ENCODE measurements around the gene PRSS33.

Gene PRSS33

GRCh38 chr16:2787406-2787805 is at the start of gene PRSS33:
TSS of gene PRSS33 (minus strand) at chr16:2787560. CDS start at chr16:2786547, 1,013 bp downstream.
- Histone ChIP-seq H3K9me3 (ENCODE audit: control insufficient read depth in 1 of 2, low read length in 2 of 2) (no peaks in the 10 kb centered on the region), H3K27ac (ENCODE audit: low read length) (no peak within 1 kb of the TSS), H3K4me3 (ENCODE audit: low read depth in 1 of 2, low read length in 2 of 2) (no peak within 1 kb of the TSS), H3K4me1 (ENCODE audit: control insufficient read depth in 1 of 2, insufficient read depth in 2 of 2, low read length in 2 of 2) (peaks cover 0 to 8% of the 10 kb centered on the region in 2 donors), H3K27me3 (ENCODE audit: low read depth, low read length) (peaks cover 23% of the 10 kb centered on the region), H3K36me3 (ENCODE audit: control insufficient read depth in 1 of 2, insufficient read depth in 2 of 2, low read length in 2 of 2) (no peaks in the 10 kb centered on the region)

GRCh38 chr16:2836646-2837508 is 49.5 kb upstream of the PRSS33 start:
- no peak overlapping the region for H3K27ac ChIP-seq (ENCODE audit: low read length)
- no peak overlapping the region for H3K4me3 ChIP-seq (ENCODE audit: low read depth in 1 of 2, low read length in 2 of 2)
- no peaks in the 10 kb centered on the region for H3K27me3 ChIP-seq (ENCODE audit: low read depth, low read length)
- H3K4me1 ChIP-seq (ENCODE audit: control insufficient read depth in 1 of 2, insufficient read depth in 2 of 2, low read length in 2 of 2), result no peaks in the 10 kb centered on the region
- H3K36me3 ChIP-seq (ENCODE audit: control insufficient read depth in 1 of 2, insufficient read depth in 2 of 2, low read length in 2 of 2), result no peaks in the 10 kb centered on the region
- no peaks in the 10 kb centered on the region for H3K9me3 ChIP-seq (ENCODE audit: control insufficient read depth in 1 of 2, low read length in 2 of 2)

GRCh38 chr16:2835638-2836493 is 48.5 kb upstream of the PRSS33 start:
- Histone ChIP-seq H3K27me3 (ENCODE audit: low read depth, low read length) (no peaks in the 10 kb centered on the region), H3K9me3 (ENCODE audit: control insufficient read depth in 1 of 2, low read length in 2 of 2) (no peaks in the 10 kb centered on the region), H3K4me3 (ENCODE audit: low read depth in 1 of 2, low read length in 2 of 2) (no peak overlapping the region), H3K36me3 (ENCODE audit: control insufficient read depth in 1 of 2, insufficient read depth in 2 of 2, low read length in 2 of 2) (no peaks in the 10 kb centered on the region), H3K27ac (ENCODE audit: low read length) (peak overlapping the region; percentile 36), H3K4me1 (ENCODE audit: control insufficient read depth in 1 of 2, insufficient read depth in 2 of 2, low read length in 2 of 2) (no peaks in the 10 kb centered on the region)

- no peaks in the 10 kb centered on the region for H3K36me3 ChIP-seq (ENCODE audit: control insufficient read depth in 1 of 2, insufficient read depth in 2 of 2, low read length in 2 of 2)
- H3K4me3 ChIP-seq (ENCODE audit: low read depth in 1 of 2, low read length in 2 of 2), result no peak overlapping the region
- no peaks in the 10 kb centered on the region for H3K9me3 ChIP-seq (ENCODE audit: control insufficient read depth in 1 of 2, low read length in 2 of 2)
- no peak overlapping the region for H3K27ac ChIP-seq (ENCODE audit: low read length)
- no peaks in the 10 kb centered on the region for H3K4me1 ChIP-seq (ENCODE audit: control insufficient read depth in 1 of 2, insufficient read depth in 2 of 2, low read length in 2 of 2)
- H3K27me3 ChIP-seq (ENCODE audit: low read depth, low read length), result no peaks in the 10 kb centered on the region
Measured at GRCh38 chr16:2834968-2835367, 47.6 kb upstream of the PRSS33 start.

- H3K27ac ChIP-seq (ENCODE audit: low read length), result no peak overlapping the region
- H3K9me3 ChIP-seq (ENCODE audit: control insufficient read depth in 1 of 2, low read length in 2 of 2), result no peaks in the 10 kb centered on the region
- H3K36me3 ChIP-seq (ENCODE audit: control insufficient read depth in 1 of 2, insufficient read depth in 2 of 2, low read length in 2 of 2), result no peaks in the 10 kb centered on the region
- no peaks in the 10 kb centered on the region for H3K4me1 ChIP-seq (ENCODE audit: control insufficient read depth in 1 of 2, insufficient read depth in 2 of 2, low read length in 2 of 2)
- no peaks in the 10 kb centered on the region for H3K27me3 ChIP-seq (ENCODE audit: low read depth, low read length)
- H3K4me3 ChIP-seq (ENCODE audit: low read depth in 1 of 2, low read length in 2 of 2), result no peak overlapping the region
Measured at GRCh38 chr16:2833776-2834175, 46.4 kb upstream of the PRSS33 start.

- H3K9me3 ChIP-seq (ENCODE audit: control insufficient read depth in 1 of 2, low read length in 2 of 2), result no peaks in the 10 kb centered on the region
- H3K36me3 ChIP-seq (ENCODE audit: control insufficient read depth in 1 of 2, insufficient read depth in 2 of 2, low read length in 2 of 2), result no peaks in the 10 kb centered on the region
- H3K27me3 ChIP-seq (ENCODE audit: low read depth, low read length), result no peaks in the 10 kb centered on the region
- no peak overlapping the region for H3K4me3 ChIP-seq (ENCODE audit: low read depth in 1 of 2, low read length in 2 of 2)
- H3K27ac ChIP-seq (ENCODE audit: low read length), result no peak overlapping the region
- no peaks in the 10 kb centered on the region for H3K4me1 ChIP-seq (ENCODE audit: control insufficient read depth in 1 of 2, insufficient read depth in 2 of 2, low read length in 2 of 2)
Measured at GRCh38 chr16:2831203-2831602, 43.8 kb upstream of the PRSS33 start.

GRCh38 chr16:2830355-2830695 is 43.0 kb upstream of the PRSS33 start:
- H3K27ac ChIP-seq (ENCODE audit: low read length), result no peak overlapping the region
- H3K36me3 ChIP-seq (ENCODE audit: control insufficient read depth in 1 of 2, insufficient read depth in 2 of 2, low read length in 2 of 2), result no peaks in the 10 kb centered on the region
- no peaks in the 10 kb centered on the region for H3K4me1 ChIP-seq (ENCODE audit: control insufficient read depth in 1 of 2, insufficient read depth in 2 of 2, low read length in 2 of 2)
- H3K9me3 ChIP-seq (ENCODE audit: control insufficient read depth in 1 of 2, low read length in 2 of 2), result no peaks in the 10 kb centered on the region
- no peaks in the 10 kb centered on the region for H3K27me3 ChIP-seq (ENCODE audit: low read depth, low read length)
- no peak overlapping the region for H3K4me3 ChIP-seq (ENCODE audit: low read depth in 1 of 2, low read length in 2 of 2)

- Histone ChIP-seq H3K4me3 (ENCODE audit: low read depth in 1 of 2, low read length in 2 of 2) (no peak within 1 kb of the TSS), H3K36me3 (ENCODE audit: control insufficient read depth in 1 of 2, insufficient read depth in 2 of 2, low read length in 2 of 2) (no peaks in the 10 kb centered on the region), H3K9me3 (ENCODE audit: control insufficient read depth in 1 of 2, low read length in 2 of 2) (no peaks in the 10 kb centered on the region), H3K4me1 (ENCODE audit: control insufficient read depth in 1 of 2, insufficient read depth in 2 of 2, low read length in 2 of 2) (no peaks in the 10 kb centered on the region), H3K27ac (ENCODE audit: low read length) (no peak within 1 kb of the TSS), H3K27me3 (ENCODE audit: low read depth, low read length) (no peaks in the 10 kb centered on the region)
Measured at GRCh38 chr16:2829501-2830354, 42.4 kb upstream of the PRSS33 start, which contains the start of gene ZG16B. TSS of gene ZG16B (plus strand) at chr16:2830303. CDS start at chr16:2830442, 139 bp downstream.

GRCh38 chr16:2828876-2829430 is 41.6 kb upstream of the PRSS33 start:
- Histone ChIP-seq H3K27ac (ENCODE audit: low read length) (no peak overlapping the region), H3K9me3 (ENCODE audit: control insufficient read depth in 1 of 2, low read length in 2 of 2) (no peaks in the 10 kb centered on the region), H3K4me3 (ENCODE audit: low read depth in 1 of 2, low read length in 2 of 2) (no peak overlapping the region), H3K27me3 (ENCODE audit: low read depth, low read length) (no peaks in the 10 kb centered on the region), H3K36me3 (ENCODE audit: control insufficient read depth in 1 of 2, insufficient read depth in 2 of 2, low read length in 2 of 2) (no peaks in the 10 kb centered on the region), H3K4me1 (ENCODE audit: control insufficient read depth in 1 of 2, insufficient read depth in 2 of 2, low read length in 2 of 2) (no peaks in the 10 kb centered on the region)

- H3K27ac ChIP-seq (ENCODE audit: low read length), result no peak overlapping the region
- no peak overlapping the region for H3K4me3 ChIP-seq (ENCODE audit: low read depth in 1 of 2, low read length in 2 of 2)
- no peaks in the 10 kb centered on the region for H3K36me3 ChIP-seq (ENCODE audit: control insufficient read depth in 1 of 2, insufficient read depth in 2 of 2, low read length in 2 of 2)
- no peaks in the 10 kb centered on the region for H3K27me3 ChIP-seq (ENCODE audit: low read depth, low read length)
- no peaks in the 10 kb centered on the region for H3K4me1 ChIP-seq (ENCODE audit: control insufficient read depth in 1 of 2, insufficient read depth in 2 of 2, low read length in 2 of 2)
- H3K9me3 ChIP-seq (ENCODE audit: control insufficient read depth in 1 of 2, low read length in 2 of 2), result no peaks in the 10 kb centered on the region
Measured at GRCh38 chr16:2828521-2828840, 41.1 kb upstream of the PRSS33 start.

All from muscle layer of duodenum (tissue), 2 donors.